M059J (cell line): ENCODE measurements around the gene MACROD1. TPM values are rescaled to one million over a fixed set of nuclear protein-coding genes. Genes with fewer than 3 reads are reported as not detected.

ENCODE experiments used
- DNase-seq: peaks from one replicate; pipeline ENCODE4 v3.0.0-alpha.2; 2012; ENCODE audit warnings: low read depth
- total RNA-seq: library from RNA; depleted of rRNA; stranded (reverse); fragments of >200 nt; shearing (Covaris generic); gene quantifications from 2 replicates; pipeline ENCODE4 v1.2.3, GENCODE V29; 2014; rRNA removed

MACROD1 gene
- total RNA-seq, 1 experiment from 2014 or later: 10.3 TPM

- DNase-seq: no peak
Observed at GRCh38 chr11:63958008-63958407, 207.9 kb downstream of the MACROD1 start.

GRCh38 chr11:63952570-63952969, 213.3 kb downstream of the MACROD1 start:
- DNase-seq: no peak

GRCh38 chr11:63951779-63952536, 214.0 kb downstream of the MACROD1 start:
- DNase-seq: no peak

Other genes with a start within 250 kb of the MACROD1 start
- 1.1 and 1.9 TPM in 2 replicates for gene RCOR2, start 248.9 kb downstream of the MACROD1 start, total RNA-seq
- 20.4 and 32.1 TPM in 2 replicates for gene NAA40, start 227.1 kb downstream of the MACROD1 start, total RNA-seq
- gene COX8A, start 191.5 kb downstream of the MACROD1 start, total RNA-seq: 875 and 1,019 TPM in 2 replicates
- 62.8 and 74.0 TPM in 2 replicates for gene OTUB1, start 179.7 kb downstream of the MACROD1 start, total RNA-seq
- 0.02 and 0.15 TPM in 2 replicates for gene FLRT1, start 130.2 kb downstream of the MACROD1 start, total RNA-seq
- 244 and 310 TPM in 2 replicates for gene STIP1, start 20.1 kb upstream of the MACROD1 start, total RNA-seq
- 0.20 TPM in 1 of 2 replicates, not detected in the other for gene FERMT3, start 40.6 kb upstream of the MACROD1 start, total RNA-seq
- 55.9 and 59.8 TPM in 2 replicates for gene TRPT1, start 60.1 kb upstream of the MACROD1 start, total RNA-seq
- 74.7 and 79.3 TPM in 2 replicates for gene NUDT22, start 60.2 kb upstream of the MACROD1 start, total RNA-seq
- 20.6 and 23.7 TPM in 2 replicates for gene DNAJC4, start 64.4 kb upstream of the MACROD1 start, total RNA-seq
- 29.8 and 36.1 TPM in 2 replicates for gene VEGFB, start 68.5 kb upstream of the MACROD1 start, total RNA-seq
- 100 and 104 TPM in 2 replicates for gene FKBP2, start 75.0 kb upstream of the MACROD1 start, total RNA-seq
- 248 and 263 TPM in 2 replicates for gene PPP1R14B, start 80.8 kb upstream of the MACROD1 start, total RNA-seq
- 24.0 and 42.3 TPM in 2 replicates for gene PLCB3, start 85.4 kb upstream of the MACROD1 start, total RNA-seq
- 148 and 163 TPM in 2 replicates for gene BAD, start 118.6 kb upstream of the MACROD1 start, total RNA-seq
- 32.7 and 39.5 TPM in 2 replicates for gene GPR137, start 119.7 kb upstream of the MACROD1 start, total RNA-seq
- 0.10 TPM in 1 of 2 replicates, not detected in the other for gene KCNK4, start 125.2 kb upstream of the MACROD1 start, total RNA-seq
- not detected in 2 replicates for gene CATSPERZ, start 134.2 kb upstream of the MACROD1 start, total RNA-seq
- 15.5 and 35.2 TPM in 2 replicates for gene ESRRA, start 139.4 kb upstream of the MACROD1 start, total RNA-seq
- gene TRMT112, start 151.4 kb upstream of the MACROD1 start, total RNA-seq: 378 and 452 TPM in 2 replicates
- gene PRDX5, start 152.0 kb upstream of the MACROD1 start, total RNA-seq: 229 and 260 TPM in 2 replicates
- 0.07 and 3.9 TPM in 2 replicates for gene CCDC88B, start 174.1 kb upstream of the MACROD1 start, total RNA-seq
- 26.9 and 41.8 TPM in 2 replicates for gene RPS6KA4, start 193.0 kb upstream of the MACROD1 start, total RNA-seq